Measurements from ENCODE around the gene SYT2. TPM values are rescaled to one million over a fixed set of nuclear protein-coding genes. Genes with fewer than 3 reads are reported as not detected.

The SYT2 gene
- total RNA-seq, 1 experiment from 2014 or later: 0.69 TPM

GRCh38 chr1:202658251-202658759 lies 51.9 kb downstream of the SYT2 start:
- BruUV-seq (replicated peaks): no TSS peak
- TF ChIP-seq CTCF (conservative IDR thresholded peaks at IDR 0.05; ENCODE audit: low read depth, low read length): no peak
- TF ChIP-seq EZH2 (IDR thresholded peaks at IDR 0.05; ENCODE audit: borderline replicate concordance, low read depth, low read length, poor library complexity, severe bottlenecking): no peak
- intact Hi-C loops (cut with micrococcal nuclease; ENCODE audit: unreplicated experiment): no loop called here
- CTCF ChIA-PET: no interaction called here
- DNase-seq (ENCODE audit: low spot score): no peak
- Histone ChIP-seq H3K27me3 (replicated peaks; ENCODE audit: insufficient read depth, low read depth, low read length, poor library complexity) (peaks cover 4% of the 10 kb centered on the region), H3K36me3 (ENCODE audit: insufficient read depth, low read length, poor library complexity, severe bottlenecking) (no peaks in the 10 kb centered on the region), H3K27ac (ENCODE audit: low read depth, low read length, poor library complexity, severe bottlenecking) (no peak overlapping the region), H3K4me3 (ENCODE audit: low read depth, low read length, poor library complexity, severe bottlenecking) (no peak overlapping the region), H3K9me3 (ENCODE audit: low read depth, low read length, poor library complexity, severe bottlenecking) (no peaks in the 10 kb centered on the region), H3K4me1 (ENCODE audit: insufficient read depth, low read length, poor library complexity, severe bottlenecking) (peaks cover 12% of the 10 kb centered on the region)
- POLR2A ChIA-PET (ENCODE audit: low non-redundant PET): no interaction called here

GRCh38 chr1:202656951-202657646 lies 53.2 kb downstream of the SYT2 start:
- no peak overlapping the region for H3K27ac ChIP-seq (ENCODE audit: low read depth, low read length, poor library complexity, severe bottlenecking)
- ChIA-PET POLR2A (ENCODE audit: low non-redundant PET) (no interaction called here), CTCF (no interaction called here)
- TF ChIP-seq EZH2 (IDR thresholded peaks at IDR 0.05; ENCODE audit: borderline replicate concordance, low read depth, low read length, poor library complexity, severe bottlenecking) (no peak), CTCF (conservative IDR thresholded peaks at IDR 0.05; ENCODE audit: low read depth, low read length) (no peak)
- no peaks in the 10 kb centered on the region for H3K9me3 ChIP-seq (ENCODE audit: low read depth, low read length, poor library complexity, severe bottlenecking)
- H3K4me3 ChIP-seq (ENCODE audit: low read depth, low read length, poor library complexity, severe bottlenecking): no peak overlapping the region
- DNase-seq (ENCODE audit: low spot score): peak; percentile 24
- no TSS peak for BruUV-seq (replicated peaks)
- peaks cover 9% of the 10 kb centered on the region for H3K4me1 ChIP-seq (ENCODE audit: insufficient read depth, low read length, poor library complexity, severe bottlenecking)
- H3K27me3 ChIP-seq (replicated peaks; ENCODE audit: insufficient read depth, low read depth, low read length, poor library complexity): no peaks in the 10 kb centered on the region
- intact Hi-C loops (cut with micrococcal nuclease; ENCODE audit: unreplicated experiment): no loop called here
- no peaks in the 10 kb centered on the region for H3K36me3 ChIP-seq (ENCODE audit: insufficient read depth, low read length, poor library complexity, severe bottlenecking)

GRCh38 chr1:202656057-202656456 lies 54.2 kb downstream of the SYT2 start:
- H3K9me3 ChIP-seq (ENCODE audit: low read depth, low read length, poor library complexity, severe bottlenecking): no peaks in the 10 kb centered on the region
- ChIA-PET POLR2A (ENCODE audit: low non-redundant PET) (no interaction called here), CTCF (no interaction called here)
- H3K4me1 ChIP-seq (ENCODE audit: insufficient read depth, low read length, poor library complexity, severe bottlenecking): peaks cover 6% of the 10 kb centered on the region
- no peaks in the 10 kb centered on the region for H3K27me3 ChIP-seq (replicated peaks; ENCODE audit: insufficient read depth, low read depth, low read length, poor library complexity)
- H3K4me3 ChIP-seq (ENCODE audit: low read depth, low read length, poor library complexity, severe bottlenecking): no peak overlapping the region
- TF ChIP-seq EZH2 (IDR thresholded peaks at IDR 0.05; ENCODE audit: borderline replicate concordance, low read depth, low read length, poor library complexity, severe bottlenecking) (no peak), CTCF (conservative IDR thresholded peaks at IDR 0.05; ENCODE audit: low read depth, low read length) (0 out of 2 replicates have a peak, but pooled peaks have one; percentile 14)
- H3K27ac ChIP-seq (ENCODE audit: low read depth, low read length, poor library complexity, severe bottlenecking): no peak overlapping the region
- no peak for DNase-seq (ENCODE audit: low spot score)
- intact Hi-C loops (cut with micrococcal nuclease; ENCODE audit: unreplicated experiment): no loop called here
- no peaks in the 10 kb centered on the region for H3K36me3 ChIP-seq (ENCODE audit: insufficient read depth, low read length, poor library complexity, severe bottlenecking)
- no TSS peak for BruUV-seq (replicated peaks)

Measured in A673 (cell line).